HuH-7.5 (cell line): Measurements from ENCODE around the gene NR2F1-AS1.

Experiments
- DNase-seq: peaks from one replicate; pipeline ENCODE4 v3.0.0; 2011; ENCODE audit warnings: low spot score

NR2F1-AS1 gene

DNA sequence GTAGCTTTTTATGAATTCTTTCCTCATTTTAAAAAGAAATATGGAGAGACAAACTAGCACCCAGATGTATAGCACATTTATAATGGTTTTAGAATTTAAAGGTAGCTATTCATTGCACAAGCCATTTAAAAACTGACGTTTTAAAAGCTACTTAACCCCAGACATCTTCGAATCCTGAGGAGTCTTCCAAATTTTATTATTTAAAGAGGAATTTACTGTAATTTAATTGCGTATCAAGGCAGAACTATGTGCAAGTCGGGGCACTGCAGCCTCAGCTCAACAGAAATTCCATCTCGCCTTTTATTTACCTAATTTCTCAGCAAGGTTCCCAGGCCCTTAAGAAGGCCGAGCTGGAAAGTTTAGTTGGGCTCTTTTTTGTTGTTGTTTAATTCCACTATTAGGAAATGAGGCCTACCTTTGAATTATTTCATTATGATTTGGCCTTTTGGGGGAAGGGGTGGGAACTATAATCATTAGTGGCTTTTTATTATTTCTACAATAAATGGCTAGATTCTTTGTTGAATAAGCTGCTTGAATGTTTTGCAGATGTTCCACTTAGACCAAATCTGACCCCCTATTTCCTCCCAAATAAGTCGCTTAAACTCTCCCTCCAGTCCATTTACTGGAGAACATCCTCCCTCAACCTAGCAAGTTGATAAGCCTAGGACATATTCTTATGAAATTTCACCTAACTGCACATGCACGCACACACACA, 22.2 kb upstream of the NR2F1-AS1 start:
- no peak for DNase-seq

- no peak for DNase-seq
Observed at GRCh38 chr5:93602241-93603077, 21.4 kb upstream of the NR2F1-AS1 start.

DNA sequence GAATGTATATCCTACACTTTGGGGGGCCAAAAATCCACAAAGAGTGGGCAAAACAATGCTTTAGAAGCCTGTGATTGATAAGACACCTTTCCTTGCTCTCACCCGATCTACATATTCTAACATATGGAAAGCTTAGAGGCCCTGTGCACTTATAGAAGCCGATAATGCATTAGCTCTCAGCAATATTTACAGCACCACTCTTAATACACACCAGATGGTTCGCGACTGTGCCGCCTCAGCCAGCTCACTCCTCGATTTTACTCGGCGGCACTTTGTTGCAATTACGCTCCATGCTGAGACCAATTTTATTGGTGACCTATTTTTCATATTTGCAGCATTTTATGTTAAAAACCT, 20.8 kb upstream of the NR2F1-AS1 start:
- no peak for DNase-seq

- DNase-seq: no peak
Observed at GRCh38 chr5:93601071-93601801, 20.2 kb upstream of the NR2F1-AS1 start.

- DNase-seq: no peak
Observed at GRCh38 chr5:93600409-93601070, 19.5 kb upstream of the NR2F1-AS1 start.

DNA sequence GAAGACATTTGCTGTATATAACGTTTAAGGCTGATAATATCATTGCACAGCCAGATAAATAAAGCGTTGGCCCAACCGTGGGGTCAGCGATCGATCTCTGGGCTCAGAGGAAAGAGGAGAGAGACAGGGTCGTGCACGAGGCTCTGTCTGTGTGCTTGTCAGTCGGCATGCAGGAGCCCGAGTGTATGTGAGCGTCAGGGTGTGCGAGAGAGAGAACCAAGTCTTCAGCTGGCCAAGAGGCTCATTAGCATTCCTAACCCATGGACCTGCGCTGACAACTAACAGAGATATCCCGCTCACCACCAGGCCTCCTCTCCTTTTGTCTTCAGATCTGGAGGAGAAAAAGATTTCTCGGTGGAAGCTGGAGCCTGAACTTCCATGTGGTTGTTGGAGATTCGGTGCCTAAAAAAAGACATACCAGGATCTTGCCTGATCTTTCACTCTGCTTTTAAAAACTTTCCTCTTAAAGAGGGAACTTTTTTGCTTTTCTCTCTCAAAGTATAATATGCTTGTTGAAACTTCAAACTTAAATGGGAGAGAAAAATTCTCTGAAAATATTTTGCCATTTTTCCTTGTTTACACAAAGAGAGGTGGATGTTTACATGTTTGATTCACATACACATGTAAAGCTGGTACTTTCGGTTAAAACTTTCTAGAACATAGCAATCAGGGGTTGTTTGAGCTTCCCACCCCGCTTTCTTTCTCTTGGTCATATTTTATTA, 18.5 kb upstream of the NR2F1-AS1 start:
- no peak for DNase-seq

- no peak for DNase-seq
Observed at GRCh38 chr5:93599001-93599379, 18.0 kb upstream of the NR2F1-AS1 start.

GRCh38 chr5:93598091-93599000, 17.3 kb upstream of the NR2F1-AS1 start:
- no peak for DNase-seq

DNA sequence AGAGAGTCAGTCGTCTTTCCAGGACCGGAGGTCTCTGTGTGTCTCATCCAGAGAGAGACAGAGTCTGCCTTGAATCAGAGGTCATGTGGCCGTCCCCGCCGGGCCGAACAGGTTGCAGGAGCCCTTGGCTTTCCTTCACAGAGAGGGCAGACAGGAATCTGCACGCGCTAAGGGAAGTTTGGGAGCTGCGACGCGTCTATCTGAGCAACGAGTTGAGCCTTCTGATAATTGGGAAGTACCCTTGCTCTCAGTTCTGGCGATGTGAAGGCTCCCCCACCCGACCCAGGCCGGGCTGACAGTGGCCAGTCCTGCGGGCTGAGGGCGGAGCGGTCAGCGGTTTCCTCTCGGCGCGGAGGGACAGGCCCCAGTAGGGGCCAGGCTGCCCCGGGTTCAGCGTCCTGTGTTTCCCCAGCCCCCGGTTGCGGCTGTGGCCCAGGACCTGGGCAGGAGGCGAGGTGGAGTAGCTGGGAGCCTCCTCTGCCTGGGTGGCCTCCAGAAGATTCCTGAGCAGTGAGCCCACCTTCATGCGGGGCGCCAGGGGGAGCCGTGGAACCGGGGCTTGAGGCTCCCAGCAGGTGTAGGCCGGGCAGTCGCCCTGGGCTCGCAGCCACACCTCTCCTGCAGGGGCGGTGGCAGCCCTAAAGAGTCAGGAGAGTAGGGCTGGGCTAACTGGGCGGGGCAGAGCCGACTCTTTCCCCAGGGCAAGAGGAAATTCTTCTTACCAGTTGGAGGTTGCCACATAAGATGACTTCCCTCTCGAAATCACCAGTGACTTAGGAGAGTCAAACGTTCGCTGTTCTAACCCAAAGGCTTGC, 15.9 kb upstream of the NR2F1-AS1 start:
- DNase-seq: no peak

- no peak for DNase-seq
Observed at GRCh38 chr5:93596310-93596675, 15.3 kb upstream of the NR2F1-AS1 start.

DNA sequence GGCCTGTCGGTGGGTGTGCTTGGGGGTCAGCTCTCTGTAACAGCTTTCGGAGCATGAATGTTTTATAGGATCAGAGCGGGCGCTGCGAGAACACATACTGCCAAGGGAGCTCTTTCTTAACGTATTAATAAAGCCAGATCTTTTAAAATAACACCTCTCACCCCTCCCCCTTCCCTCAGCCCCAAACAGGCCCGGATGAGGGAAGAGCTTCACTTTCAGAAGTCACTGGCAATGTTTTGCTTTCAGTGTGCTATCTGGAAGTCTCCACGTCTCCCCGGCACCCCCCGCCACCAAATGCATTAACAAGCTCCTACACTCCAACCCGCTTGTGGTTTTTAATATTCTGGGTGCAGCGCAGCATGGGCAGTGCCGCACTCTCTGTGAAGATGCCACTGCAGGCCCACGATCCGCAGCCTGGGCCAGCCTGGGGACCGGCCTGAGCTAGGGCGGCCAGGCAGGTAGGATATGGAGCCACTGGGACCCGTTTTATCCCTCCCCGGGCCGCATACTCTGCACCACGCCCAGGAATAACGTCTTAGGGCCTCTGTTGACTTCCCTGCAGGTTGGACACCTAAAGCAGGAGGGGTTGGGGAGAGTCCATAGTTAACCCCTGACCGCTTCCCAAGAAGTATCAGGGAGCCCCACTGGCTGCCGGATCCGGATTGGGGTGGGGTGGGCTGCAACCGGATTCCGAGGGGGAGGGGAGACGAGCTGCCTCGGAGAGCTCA, 14.6 kb upstream of the NR2F1-AS1 start:
- no peak for DNase-seq

DNA sequence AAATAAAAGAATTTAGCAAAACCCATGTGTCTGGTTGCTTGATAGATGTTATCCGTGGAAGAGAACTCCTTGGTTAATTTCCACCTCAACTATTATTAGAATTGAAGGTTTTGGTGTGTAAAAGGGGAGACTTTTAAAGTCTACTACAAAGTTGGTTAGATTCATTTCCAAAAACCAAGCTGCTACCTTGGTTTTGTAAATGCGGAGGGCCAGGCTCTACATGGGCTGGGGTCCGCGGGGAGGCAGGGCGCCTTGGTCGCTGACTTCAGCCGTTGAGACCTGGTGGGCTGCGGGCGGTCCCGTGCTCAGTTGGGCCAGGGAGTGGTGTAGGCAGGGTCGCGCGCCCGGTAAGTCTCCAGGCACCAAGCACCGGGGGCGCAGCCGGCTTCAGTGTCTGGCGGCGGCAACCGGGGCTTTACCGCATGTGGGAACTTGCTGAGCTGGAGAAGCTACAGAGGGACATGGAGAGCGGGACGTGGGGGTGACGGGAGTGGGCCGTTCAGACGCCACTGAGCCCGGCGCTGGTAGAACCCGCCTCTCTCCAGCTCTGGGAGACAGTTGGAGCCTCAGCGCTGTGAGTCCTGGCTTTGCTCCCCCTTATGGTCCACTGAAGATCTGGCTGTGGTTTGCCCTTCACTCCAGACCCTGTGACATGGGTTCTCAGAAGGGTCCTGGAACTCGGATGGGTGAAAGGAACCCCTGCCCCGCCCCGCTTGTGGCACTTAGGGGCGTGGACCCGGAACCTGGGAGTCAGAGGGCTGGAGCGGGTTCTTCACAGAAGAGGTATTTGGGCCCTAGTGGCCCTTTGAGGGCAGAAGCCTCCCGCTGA, 13.8 kb upstream of the NR2F1-AS1 start:
- no peak for DNase-seq

GRCh38 chr5:93593476-93594131, 12.6 kb upstream of the NR2F1-AS1 start:
- no peak for DNase-seq

DNA sequence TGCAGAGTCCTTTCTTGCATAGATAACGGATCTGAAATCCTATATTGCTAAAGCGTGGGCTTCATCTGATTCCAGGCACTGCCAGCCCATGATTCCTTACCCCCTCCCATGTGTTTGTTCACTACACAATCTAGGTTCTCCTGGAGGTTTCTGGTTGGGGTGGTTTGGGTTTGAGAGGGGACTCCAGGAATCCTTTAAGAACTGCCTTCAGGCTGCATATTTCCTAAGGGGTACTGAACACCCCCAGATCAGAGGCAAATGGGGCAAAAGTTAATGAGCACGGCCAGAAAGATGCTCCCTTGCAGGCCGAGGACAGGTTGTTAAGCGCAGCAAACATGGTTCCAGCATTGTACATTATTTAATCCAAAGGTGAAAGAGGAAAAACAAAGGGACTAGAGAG, 11.9 kb upstream of the NR2F1-AS1 start:
- DNase-seq: no peak

DNA sequence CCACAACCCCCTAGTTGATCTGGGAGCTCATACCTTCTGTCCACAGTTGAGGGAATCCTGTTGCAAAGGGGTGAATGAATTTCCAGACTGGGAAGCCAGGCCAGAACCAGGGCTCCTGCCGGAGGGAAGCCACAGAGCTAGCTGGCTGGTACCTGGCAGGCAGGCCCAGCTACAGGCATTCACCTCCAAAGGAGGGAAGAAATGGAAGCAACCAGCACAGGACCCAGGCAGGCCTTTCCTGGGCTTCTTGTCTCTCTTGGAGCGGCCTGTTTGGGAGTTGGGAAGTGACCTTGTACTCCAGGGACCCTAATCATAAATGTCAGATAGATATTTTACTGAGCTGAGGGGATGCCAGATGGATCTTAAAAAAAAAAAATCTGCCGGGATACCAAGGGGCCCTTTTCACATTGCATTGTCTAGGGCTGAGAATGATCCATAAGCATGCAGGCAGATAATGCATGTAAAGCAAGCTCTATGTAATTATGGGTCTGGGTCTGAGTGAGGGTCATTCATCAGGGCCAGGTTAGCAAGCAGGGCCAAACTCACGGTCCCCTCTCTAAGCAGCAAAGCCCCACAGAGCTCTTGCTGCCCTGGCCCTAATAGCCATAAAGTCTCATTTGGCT, 10.4 kb upstream of the NR2F1-AS1 start:
- DNase-seq: no peak

GRCh38 chr5:93590493-93590892, 9.5 kb upstream of the NR2F1-AS1 start:
- DNase-seq: no peak

GRCh38 chr5:93589829-93590215, 8.8 kb upstream of the NR2F1-AS1 start:
- DNase-seq: no peak
